ENCODE data around the gene BRPF1. TPM values are rescaled to one million over a fixed set of nuclear protein-coding genes. Genes with fewer than 3 reads are reported as not detected.
A peak's percentile ranks its signal among the peaks of the same experiment; 100 is the strongest.

BRPF1 gene
- total RNA-seq, 1 donor from 2014 or later: 12.1 TPM

DNA sequence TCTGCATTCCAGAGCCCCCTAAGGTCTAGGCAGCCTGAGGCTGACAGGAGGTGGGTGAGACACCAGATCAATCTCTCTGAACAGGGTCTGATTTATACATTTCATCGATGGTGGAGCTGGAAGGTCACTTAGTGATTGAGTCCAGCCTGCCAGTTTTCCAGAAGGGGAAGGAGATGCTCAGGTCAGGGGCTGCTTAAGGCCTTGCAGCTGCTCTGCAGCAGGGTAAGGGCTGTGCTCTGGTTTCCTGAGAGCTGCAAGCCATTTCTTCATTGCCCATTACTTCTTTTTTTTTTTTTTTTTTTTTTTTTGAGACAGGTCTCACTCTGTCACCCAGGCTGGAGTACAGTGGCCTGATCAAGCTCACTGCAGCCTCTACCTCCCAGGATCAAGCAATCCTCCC is 50.0 kb downstream of the BRPF1 start:
- no peak overlapping the region for H3K27ac ChIP-seq
- no peak for DNase-seq (ENCODE audit: low spot score)
- H3K4me2 ChIP-seq: no peak overlapping the region
- H3K27me3 Mint-ChIP-seq (ENCODE audit: insufficient read depth, low read depth): no peaks in the 10 kb centered on the region
- H3K4me1 ChIP-seq: no peaks in the 10 kb centered on the region
- no peaks in the 10 kb centered on the region for H3K79me2 ChIP-seq (ENCODE audit: low read depth)
- H3K4me3 ChIP-seq: no peak overlapping the region
- no peak overlapping the region for H2AFZ ChIP-seq (replicated peaks)
- H3K9ac ChIP-seq: no peak overlapping the region
- no peaks in the 10 kb centered on the region for H3K27me3 ChIP-seq
- peaks cover 8% of the 10 kb centered on the region for H3K36me3 ChIP-seq
- H3K27ac Mint-ChIP-seq: no peak overlapping the region
- H3K9me3 ChIP-seq (ENCODE audit: low read depth): no peaks in the 10 kb centered on the region
- peaks cover 7% of the 10 kb centered on the region for H3F3A ChIP-seq (ENCODE audit: low read depth)
- peaks cover 18% of the 10 kb centered on the region for H3K36me3 Mint-ChIP-seq
- H3K4me1 Mint-ChIP-seq: no peaks in the 10 kb centered on the region
- H3K9me3 Mint-ChIP-seq: no peaks in the 10 kb centered on the region
- H4K20me1 ChIP-seq (ENCODE audit: low read depth): no peaks in the 10 kb centered on the region
- TF ChIP-seq EZH2phosphoT487 (IDR thresholded peaks at IDR 0.05): no peak
- TF ChIP-seq, protein P1, sequence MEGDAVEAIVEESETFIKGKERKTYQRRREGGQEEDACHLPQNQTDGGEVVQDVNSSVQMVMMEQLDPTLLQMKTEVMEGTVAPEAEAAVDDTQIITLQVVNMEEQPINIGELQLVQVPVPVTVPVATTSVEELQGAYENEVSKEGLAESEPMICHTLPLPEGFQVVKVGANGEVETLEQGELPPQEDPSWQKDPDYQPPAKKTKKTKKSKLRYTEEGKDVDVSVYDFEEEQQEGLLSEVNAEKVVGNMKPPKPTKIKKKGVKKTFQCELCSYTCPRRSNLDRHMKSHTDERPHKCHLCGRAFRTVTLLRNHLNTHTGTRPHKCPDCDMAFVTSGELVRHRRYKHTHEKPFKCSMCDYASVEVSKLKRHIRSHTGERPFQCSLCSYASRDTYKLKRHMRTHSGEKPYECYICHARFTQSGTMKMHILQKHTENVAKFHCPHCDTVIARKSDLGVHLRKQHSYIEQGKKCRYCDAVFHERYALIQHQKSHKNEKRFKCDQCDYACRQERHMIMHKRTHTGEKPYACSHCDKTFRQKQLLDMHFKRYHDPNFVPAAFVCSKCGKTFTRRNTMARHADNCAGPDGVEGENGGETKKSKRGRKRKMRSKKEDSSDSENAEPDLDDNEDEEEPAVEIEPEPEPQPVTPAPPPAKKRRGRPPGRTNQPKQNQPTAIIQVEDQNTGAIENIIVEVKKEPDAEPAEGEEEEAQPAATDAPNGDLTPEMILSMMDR (IDR thresholded peaks at IDR 0.05): no peak
- no peak for TF ChIP-seq EZH2 (IDR thresholded peaks at IDR 0.05)
- no peak overlapping the region for H3K4me3 Mint-ChIP-seq

DNA sequence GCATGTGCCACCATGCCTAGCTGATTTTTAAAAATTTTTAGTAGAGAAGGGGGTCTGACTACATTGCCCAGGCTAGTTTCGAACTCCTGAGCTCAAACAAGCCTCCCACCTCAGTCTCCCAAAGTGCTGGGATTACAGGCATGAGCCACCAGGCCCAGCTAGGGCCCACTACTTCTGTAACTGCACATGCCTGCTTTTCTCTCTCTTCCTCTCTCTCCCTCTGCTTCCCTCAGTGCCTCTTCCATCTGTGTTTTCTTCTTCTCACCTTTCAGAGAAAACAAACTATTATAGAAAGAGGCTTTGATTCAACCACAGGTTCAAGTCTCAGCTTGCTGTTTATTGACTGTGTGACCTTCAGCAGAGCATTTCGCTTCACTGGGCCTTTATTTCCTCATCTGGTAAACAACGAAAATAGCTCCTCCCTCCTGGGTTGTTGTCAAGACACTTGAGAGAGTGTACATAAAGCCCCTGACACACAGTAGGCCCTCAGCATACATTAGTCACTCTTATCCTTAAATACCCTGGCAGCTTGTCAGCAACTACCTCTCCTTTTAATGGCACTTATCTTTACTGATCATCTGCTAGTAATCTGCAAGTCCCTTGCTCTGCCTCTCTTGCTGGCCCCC is 50.6 kb downstream of the BRPF1 start:
- no peaks in the 10 kb centered on the region for H3K27me3 ChIP-seq
- H3K4me3 Mint-ChIP-seq: no peak overlapping the region
- DNase-seq (ENCODE audit: low spot score): no peak
- H3K27me3 Mint-ChIP-seq (ENCODE audit: insufficient read depth, low read depth): no peaks in the 10 kb centered on the region
- H3K4me1 Mint-ChIP-seq: no peaks in the 10 kb centered on the region
- no peak overlapping the region for H2AFZ ChIP-seq (replicated peaks)
- H3F3A ChIP-seq (ENCODE audit: low read depth): peaks cover 7% of the 10 kb centered on the region
- H3K4me1 ChIP-seq: no peaks in the 10 kb centered on the region
- H3K36me3 Mint-ChIP-seq: peaks cover 18% of the 10 kb centered on the region
- H3K9ac ChIP-seq: no peak overlapping the region
- H3K27ac Mint-ChIP-seq: no peak overlapping the region
- H3K36me3 ChIP-seq: peaks cover 10% of the 10 kb centered on the region
- no peaks in the 10 kb centered on the region for H3K9me3 ChIP-seq (ENCODE audit: low read depth)
- no peaks in the 10 kb centered on the region for H3K9me3 Mint-ChIP-seq
- H3K4me3 ChIP-seq: no peak overlapping the region
- H3K27ac ChIP-seq: no peak overlapping the region
- no peaks in the 10 kb centered on the region for H3K79me2 ChIP-seq (ENCODE audit: low read depth)
- no peaks in the 10 kb centered on the region for H4K20me1 ChIP-seq (ENCODE audit: low read depth)
- no peak for TF ChIP-seq EZH2 (IDR thresholded peaks at IDR 0.05)
- TF ChIP-seq, protein P1 (IDR thresholded peaks at IDR 0.05): no peak
- no peak for TF ChIP-seq EZH2phosphoT487 (IDR thresholded peaks at IDR 0.05)
- H3K4me2 ChIP-seq: no peak overlapping the region

DNA sequence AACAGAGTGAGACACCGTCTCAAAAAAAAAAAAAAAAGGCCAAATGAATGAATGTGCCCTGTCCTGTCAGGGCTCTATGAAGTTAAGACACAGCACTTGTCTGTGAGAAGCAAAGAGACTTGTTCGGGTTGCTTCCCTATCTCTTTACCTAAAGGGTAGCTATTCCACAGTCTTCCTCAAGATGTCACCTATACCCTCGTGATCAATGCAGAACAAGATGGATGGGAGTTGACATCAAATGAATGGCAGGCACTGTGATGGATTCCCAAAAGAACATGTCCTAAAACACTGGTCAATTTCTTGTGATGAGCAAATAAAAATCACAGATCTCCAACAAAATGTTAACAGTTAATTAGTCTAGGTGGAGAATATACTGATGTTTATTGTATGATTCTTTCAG is 51.2 kb downstream of the BRPF1 start:
- no peaks in the 10 kb centered on the region for H3K4me1 ChIP-seq
- peaks cover 7% of the 10 kb centered on the region for H3F3A ChIP-seq (ENCODE audit: low read depth)
- no peak overlapping the region for H2AFZ ChIP-seq (replicated peaks)
- H3K27me3 Mint-ChIP-seq (ENCODE audit: insufficient read depth, low read depth): no peaks in the 10 kb centered on the region
- no peaks in the 10 kb centered on the region for H3K9me3 ChIP-seq (ENCODE audit: low read depth)
- no peaks in the 10 kb centered on the region for H3K4me1 Mint-ChIP-seq
- peaks cover 24% of the 10 kb centered on the region for H3K36me3 Mint-ChIP-seq
- H3K27ac ChIP-seq: no peak overlapping the region
- no peak overlapping the region for H3K4me3 Mint-ChIP-seq
- H4K20me1 ChIP-seq (ENCODE audit: low read depth): no peaks in the 10 kb centered on the region
- peaks cover 10% of the 10 kb centered on the region for H3K36me3 ChIP-seq
- no peak for TF ChIP-seq EZH2phosphoT487 (IDR thresholded peaks at IDR 0.05)
- TF ChIP-seq, protein P1 (IDR thresholded peaks at IDR 0.05): peak; percentile 25
- DNase-seq (ENCODE audit: low spot score): no peak
- H3K27ac Mint-ChIP-seq: no peak overlapping the region
- no peaks in the 10 kb centered on the region for H3K27me3 ChIP-seq
- no peak overlapping the region for H3K4me3 ChIP-seq
- no peaks in the 10 kb centered on the region for H3K9me3 Mint-ChIP-seq
- no peak overlapping the region for H3K9ac ChIP-seq
- H3K79me2 ChIP-seq (ENCODE audit: low read depth): no peaks in the 10 kb centered on the region
- no peak overlapping the region for H3K4me2 ChIP-seq
